GM19468 (cell line): ENCODE measurements around the gene RPTOR.

Source experiments
- ATAC-seq: cut with Tn5 transposase; IDR thresholded peaks from one replicate; pipeline ENCODE4 v1.9.1; 2021; ENCODE audit warnings: mild to moderate bottlenecking, moderate library complexity, moderate number of reproducible peaks; ENCODE audit not compliant: unreplicated experiment; ENCODE audit errors: extremely low read depth

RPTOR gene

GRCh38 chr17:80704894-80705293 is 160.3 kb downstream of the RPTOR start:
- no peak for ATAC-seq

- ATAC-seq, result no peak
Observed at GRCh38 chr17:80705988-80706387, 161.3 kb downstream of the RPTOR start.

- no peak for ATAC-seq
Observed at GRCh38 chr17:80706463-80706867, 161.8 kb downstream of the RPTOR start.

GRCh38 chr17:80708480-80708879 is 163.8 kb downstream of the RPTOR start:
- ATAC-seq, result no peak

GRCh38 chr17:80709090-80709695 is 164.6 kb downstream of the RPTOR start:
- ATAC-seq, result no peak

- no peak for ATAC-seq
Observed at GRCh38 chr17:80710714-80711302, 166.2 kb downstream of the RPTOR start.

- ATAC-seq, result no peak
Observed at GRCh38 chr17:80712089-80712488, 167.5 kb downstream of the RPTOR start.

- ATAC-seq, result no peak
Observed at GRCh38 chr17:80712606-80713005, 168.0 kb downstream of the RPTOR start.

- ATAC-seq, result no peak
Observed at GRCh38 chr17:80716986-80717719, 172.5 kb downstream of the RPTOR start.

- ATAC-seq, result no peak
Observed at GRCh38 chr17:80717720-80718083, 173.1 kb downstream of the RPTOR start.

- ATAC-seq, result no peak
Observed at GRCh38 chr17:80718428-80718827, 173.8 kb downstream of the RPTOR start.

- no peak for ATAC-seq
Observed at GRCh38 chr17:80719449-80719848, 174.8 kb downstream of the RPTOR start.

GRCh38 chr17:80720610-80721577 is 176.3 kb downstream of the RPTOR start:
- ATAC-seq, result no peak

- ATAC-seq, result no peak
Observed at GRCh38 chr17:80722661-80723060, 178.0 kb downstream of the RPTOR start.

GRCh38 chr17:80724775-80725266 is 180.2 kb downstream of the RPTOR start:
- ATAC-seq, result no peak

- ATAC-seq, result no peak
Observed at GRCh38 chr17:80725517-80725916, 180.9 kb downstream of the RPTOR start.

GRCh38 chr17:80726558-80727408 is 182.1 kb downstream of the RPTOR start:
- no peak for ATAC-seq

- ATAC-seq, result no peak
Observed at GRCh38 chr17:80727409-80727755, 182.7 kb downstream of the RPTOR start.

GRCh38 chr17:80729016-80729415 is 184.4 kb downstream of the RPTOR start:
- ATAC-seq, result no peak

GRCh38 chr17:80729761-80730160 is 185.1 kb downstream of the RPTOR start:
- no peak for ATAC-seq
